Measurements from ENCODE around the gene PLIN4. TPM values are rescaled to one million over a fixed set of nuclear protein-coding genes. Genes with fewer than 3 reads are reported as not detected.

The PLIN4 gene
- total RNA-seq, 1 donor from 2014 or later = 2.0 TPM

GRCh38 chr19:4456843-4457653 lies 61.2 kb downstream of the PLIN4 start:
- peak; percentile 76 to 86 for DNase-seq (ENCODE audit: low read depth in 2 of 2)

GRCh38 chr19:4456476-4456842 lies 61.8 kb downstream of the PLIN4 start:
- peak; percentile 35 to 71 for DNase-seq (ENCODE audit: low read depth in 2 of 2)

- peak in 1 of 2 donors; percentile 41 for DNase-seq (ENCODE audit: low read depth in 2 of 2)
Measured at GRCh38 chr19:4455719-4456475, 62.4 kb downstream of the PLIN4 start.

DNA sequence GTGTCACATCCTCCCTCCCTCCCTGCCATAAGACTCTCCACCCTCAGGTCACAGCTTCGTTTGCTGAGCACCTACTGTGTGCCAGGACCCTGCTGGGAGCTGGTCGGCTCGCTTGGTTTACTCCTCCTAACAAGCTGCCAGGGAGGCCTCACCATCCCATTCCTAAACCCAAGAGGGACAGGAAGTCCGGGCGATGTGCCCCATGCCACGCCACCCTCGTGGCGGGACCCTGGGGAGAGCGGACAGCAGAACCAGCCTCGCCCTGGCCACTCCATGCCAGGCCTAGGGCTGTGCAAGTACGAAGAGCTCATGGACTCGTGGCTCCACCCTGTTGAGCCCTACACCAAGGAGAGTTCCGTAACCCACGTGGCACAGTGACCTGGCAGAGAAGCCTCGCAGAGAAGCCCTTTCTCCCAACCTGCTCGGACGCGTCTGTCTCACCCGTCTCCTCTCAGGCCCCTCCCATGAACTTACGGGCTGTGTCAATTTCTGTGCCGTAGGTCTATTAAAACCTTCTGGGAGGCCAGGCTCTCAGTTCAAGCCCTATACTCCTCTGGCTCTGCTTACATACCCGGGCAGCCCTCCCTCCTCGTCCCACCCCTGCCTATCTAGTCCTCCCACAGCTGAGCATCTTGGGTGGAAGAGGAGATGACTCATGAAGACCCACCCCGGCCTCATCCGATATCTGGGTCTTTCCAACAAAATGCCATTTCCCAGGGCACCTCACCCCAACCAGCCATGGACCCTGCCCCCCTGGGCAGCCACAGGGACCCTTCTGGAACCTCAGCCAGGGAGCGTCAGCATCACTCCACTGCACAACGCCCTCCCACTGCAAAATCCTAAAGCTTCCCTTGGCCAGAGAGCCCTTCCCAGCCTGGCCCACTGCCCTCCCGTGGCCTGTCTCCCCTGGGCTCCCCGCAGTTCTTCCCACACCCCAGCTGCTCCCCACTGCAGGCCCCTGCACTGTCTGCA lies 63.3 kb downstream of the PLIN4 start:
- peak in 1 of 2 donors; percentile 37 for DNase-seq (ENCODE audit: low read depth in 2 of 2)

GRCh38 chr19:4453232-4454179 lies 64.8 kb downstream of the PLIN4 start:
- no peak for DNase-seq (ENCODE audit: low read depth in 2 of 2)

DNA sequence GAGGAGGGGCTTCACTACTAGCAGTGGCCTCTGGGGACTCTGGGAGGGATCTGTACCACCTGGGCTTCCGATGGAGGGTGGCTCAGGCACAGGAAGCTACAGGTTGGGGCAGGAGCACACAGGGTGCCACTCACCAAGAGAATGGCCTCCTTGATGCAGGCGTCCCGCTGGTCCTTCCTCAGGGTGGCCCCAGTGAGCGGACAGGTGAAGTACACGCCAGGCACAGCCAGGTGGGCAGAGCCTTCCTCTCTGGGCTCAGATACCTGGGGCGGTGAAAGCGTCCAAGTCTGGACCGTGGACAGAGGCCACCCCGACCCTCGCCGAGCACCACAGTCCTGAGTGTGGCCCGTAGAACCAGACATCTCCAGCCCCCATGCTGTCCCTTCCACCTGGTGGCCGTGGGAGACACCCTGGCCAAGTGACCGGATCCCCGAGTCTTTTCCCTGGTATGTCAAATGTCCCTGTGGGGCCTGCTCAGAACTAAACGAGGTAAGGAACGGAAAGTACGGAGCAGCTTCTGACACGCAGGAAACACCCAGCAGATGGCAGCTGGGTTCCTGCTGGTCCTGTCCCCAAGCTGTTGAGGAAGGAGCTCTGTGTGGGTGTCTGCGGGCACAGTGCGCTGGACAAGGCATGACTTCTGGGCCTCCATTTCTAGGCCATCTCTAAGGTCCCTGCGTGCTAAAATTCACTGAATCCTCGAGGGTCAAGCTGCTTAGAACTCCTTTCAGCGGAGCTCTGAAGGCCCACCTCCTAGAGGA lies 65.9 kb downstream of the PLIN4 start:
- DNase-seq (ENCODE audit: low read depth in 2 of 2) = no peak

Other genes with a start within 250 kb of the PLIN4 start
- gene SHD, start 239.2 kb downstream of the PLIN4 start, total RNA-seq = not detected in 2 replicates
- gene TMIGD2, start 216.1 kb downstream of the PLIN4 start, total RNA-seq = not detected in 2 replicates
- gene FSD1, start 213.9 kb downstream of the PLIN4 start, total RNA-seq = 2.2 and 10.2 TPM in 2 replicates
- gene STAP2, start 179.7 kb downstream of the PLIN4 start, total RNA-seq = 28.8 and 36.1 TPM in 2 replicates
- 5.2 and 7.7 TPM in 2 replicates for gene MPND, start 174.9 kb downstream of the PLIN4 start, total RNA-seq
- gene SH3GL1, start 117.9 kb downstream of the PLIN4 start, total RNA-seq = 41.9 and 44.9 TPM in 2 replicates
- gene CHAF1A, start 115.8 kb downstream of the PLIN4 start, total RNA-seq = 3.6 and 7.8 TPM in 2 replicates
- 81.9 and 99.8 TPM in 2 replicates for gene UBXN6, start 60.7 kb downstream of the PLIN4 start, total RNA-seq
- gene HDGFL2, start 46.2 kb downstream of the PLIN4 start, total RNA-seq = 38.5 and 39.0 TPM in 2 replicates
- gene PLIN5, start 16.7 kb upstream of the PLIN4 start, total RNA-seq = 4.6 and 23.2 TPM in 2 replicates
- gene LRG1, start 21.6 kb upstream of the PLIN4 start, total RNA-seq = 0.87 and 1.6 TPM in 2 replicates
- 18.1 and 50.6 TPM in 2 replicates for gene SEMA6B, start 41.2 kb upstream of the PLIN4 start, total RNA-seq
- gene TNFAIP8L1, start 121.0 kb upstream of the PLIN4 start, total RNA-seq = 53.2 and 69.4 TPM in 2 replicates
- gene MYDGF, start 151.9 kb upstream of the PLIN4 start, total RNA-seq = 138 and 149 TPM in 2 replicates
- 14.2 and 19.4 TPM in 2 replicates for gene DPP9, start 205.4 kb upstream of the PLIN4 start, total RNA-seq